Coronary artery (tissue), 2 donors: ENCODE data around the gene FBXL20.
"Not testable (repeated sequence)": the region's sequence is repeated elsewhere in the genome, so short reads cannot be mapped to it uniquely, and the experiment has no call there.

Experiments
- DNase-seq: peaks from one replicate; pipeline ENCODE4 v3.0.0-alpha.2; 2017; ENCODE audit warnings: low spot score
- H3K27ac ChIP-seq, 2 donors: fragments of 200-600 bp; sonication (generic); one replicate each; pipeline ENCODE4 v1.5.1; 2016 to 2019
- H3K4me3 ChIP-seq: fragments of 200-600 bp; sonication (generic); 2 replicates; pipeline ENCODE4 v1.5.1; 2016; ENCODE audit warnings: mild to moderate bottlenecking, moderate library complexity
- CTCF ChIP-seq: fragments of 200-600 bp; sonication (generic); IDR thresholded peaks from one replicate; pipeline ENCODE4 v1.5.1; 2019; ENCODE audit warnings: antibody characterized with exemption

The FBXL20 gene

GRCh38 chr17:39304188-39304587 is 97.2 kb downstream of the FBXL20 start:
- TF ChIP-seq CTCF: no peak
- DNase-seq: no peak
- no peak overlapping the region for H3K4me3 ChIP-seq

GRCh38 chr17:39294060-39294459 is 107.4 kb downstream of the FBXL20 start:
- DNase-seq: no peak
- TF ChIP-seq CTCF: no peak
- Histone ChIP-seq H3K27ac (no peak overlapping the region), H3K4me3 (no peak overlapping the region)

More at GRCh38 chr17:39304188-39304587, 97.2 kb downstream of the FBXL20 start:
- no peak overlapping the region for H3K27ac ChIP-seq

GRCh38 chr17:39292546-39292945 is 108.9 kb downstream of the FBXL20 start:
- H3K27ac ChIP-seq, DNase-seq, H3K4me3 ChIP-seq: not testable (repeated sequence)

- not testable (repeated sequence) for DNase-seq, H3K4me3 ChIP-seq, H3K27ac ChIP-seq
These were observed 114.9 kb downstream of the FBXL20 start for GRCh38 chr17:39286513-39286912.

- Histone ChIP-seq H3K4me3 (no peak overlapping the region), H3K27ac (no peak overlapping the region)
- no peak for DNase-seq
- TF ChIP-seq CTCF: no peak
These were observed 116.7 kb downstream of the FBXL20 start for GRCh38 chr17:39284685-39285084.

- DNase-seq: no peak
- no peak for TF ChIP-seq CTCF
- Histone ChIP-seq H3K4me3 (no peak overlapping the region), H3K27ac (no peak overlapping the region)
These were observed 117.5 kb downstream of the FBXL20 start for GRCh38 chr17:39283896-39284295.

- no peak for DNase-seq
- no peak overlapping the region for H3K27ac ChIP-seq
- H3K4me3 ChIP-seq: no peak overlapping the region
- TF ChIP-seq CTCF: no peak
These were observed 118.3 kb downstream of the FBXL20 start for GRCh38 chr17:39283098-39283497.

GRCh38 chr17:39281806-39282205 is 119.6 kb downstream of the FBXL20 start:
- no peak overlapping the region for H3K27ac ChIP-seq
- TF ChIP-seq CTCF: no peak
- no peak overlapping the region for H3K4me3 ChIP-seq
- DNase-seq: no peak

- H3K27ac ChIP-seq, DNase-seq, H3K4me3 ChIP-seq: not testable (repeated sequence)
These were observed 123.2 kb downstream of the FBXL20 start for GRCh38 chr17:39278246-39278645.
